H1 (cell line): ENCODE results near the gene VSX2. TPM values are rescaled to one million over a fixed set of nuclear protein-coding genes. Genes with fewer than 3 reads are reported as not detected.

Source experiments
- CTCF ChIA-PET: fragments of 300-600 bp; sonication (Branson Sonifier 250); formaldehyde crosslinking; loops from one replicate; lab custom pipeline; 2021; ENCODE audit not compliant: partially characterized antibody; lab: Charles Lee
- POLR2A ChIA-PET: fragments of 300-600 bp; sonication (Branson Sonifier 250); formaldehyde crosslinking; loops from one replicate; lab custom pipeline; 2021; ENCODE audit warnings: inconsistent platforms; ENCODE audit not compliant: partially characterized antibody; lab: Charles Lee
- DNase-seq, 2 experiments: peaks; one replicate each; pipeline versions ENCODE4 v3.0.0 to v3.0.0-alpha.2; 2010 to 2022; ENCODE audit warnings: low spot score in 2 of 2, low read depth in 1 of 2, mixed read lengths in 1 of 2
- FAIRE-seq: peaks from 2 replicates; lab custom pipeline; 2011; peaks lifted over from hg19 to GRCh38; lab: Jason Lieb, UNC
- H2AFZ ChIP-seq: 2 replicates; pipeline ENCODE4 v1.8.1; 2012; ENCODE audit warnings: low read length, inconsistent platforms
- H2AK5ac ChIP-seq: 2 replicates; pipeline ENCODE4 v1.6.1; 2013; ENCODE audit warnings: low read depth, low read length
- H2BK120ac ChIP-seq: replicated peaks from 2 replicates; pipeline ENCODE3; 2013; ENCODE audit warnings: low read depth, low read length, inconsistent platforms
- H2BK12ac ChIP-seq: 2 replicates; pipeline ENCODE4 v1.6.1; 2013; ENCODE audit warnings: low read depth, low read length
- H2BK15ac ChIP-seq: 2 replicates; pipeline ENCODE4 v1.6.1; 2013; ENCODE audit warnings: low read length
- H2BK20ac ChIP-seq: 2 replicates; pipeline ENCODE4 v1.6.1; 2013; ENCODE audit warnings: low read length
- H2BK5ac ChIP-seq: 2 replicates; pipeline ENCODE4 v1.6.1; 2013; ENCODE audit warnings: low read depth, low read length
- H3K14ac ChIP-seq: 2 replicates; pipeline ENCODE4 v1.6.1; 2013; ENCODE audit warnings: inconsistent platforms; ENCODE audit not compliant: insufficient read length
- H3K18ac ChIP-seq: 2 replicates; pipeline ENCODE4 v1.6.1; 2013; ENCODE audit warnings: low read length; ENCODE audit errors: extremely low read depth
- H3K23ac ChIP-seq: 2 replicates; pipeline ENCODE4 v1.6.1; 2013; ENCODE audit warnings: inconsistent platforms; ENCODE audit not compliant: insufficient read length
- H3K23me2 ChIP-seq: 2 replicates; pipeline ENCODE4 v1.6.1; 2013; ENCODE audit warnings: low read depth, low read length
- H3K27ac ChIP-seq: 2 replicates; pipeline ENCODE4 v1.6.1; 2011; ENCODE audit warnings: low read depth, low read length, inconsistent platforms
- H3K27me3 ChIP-seq, 4 experiments: replicated peaks in 1 of 4; 1 replicate in 1 of 4; 2 replicates in 3 of 4; pipeline versions ENCODE4 v1.6.1 to v1.8.1; 2011 to 2013; ENCODE audit warnings: low read length in 3 of 4, mild to moderate bottlenecking in 3 of 4, inconsistent platforms in 2 of 4, mixed read lengths in 2 of 4, moderate library complexity in 1 of 4; ENCODE audit not compliant: control insufficient read depth in 3 of 4, insufficient read depth in 3 of 4; ENCODE audit errors: extremely low read depth in 1 of 4
- H3K36me3 ChIP-seq, 4 experiments: 2 replicates each; pipeline versions ENCODE4 v1.6.1 to v1.8.1; 2011 to 2013; ENCODE audit warnings: mild to moderate bottlenecking in 4 of 4, low read length in 3 of 4, moderate library complexity in 2 of 4, control low read depth in 1 of 4, inconsistent platforms in 1 of 4; ENCODE audit not compliant: insufficient read depth in 4 of 4, control insufficient read depth in 2 of 4
- H3K4ac ChIP-seq: replicated peaks from 2 replicates; pipeline ENCODE3; 2013; ENCODE audit warnings: low read length, low read depth, mixed read lengths, inconsistent platforms; ENCODE audit not compliant: insufficient read length
- H3K4me1 ChIP-seq, 4 experiments: replicated peaks in 1 of 4; 1 replicate in 1 of 4; 2 replicates in 3 of 4; pipeline versions ENCODE4 v1.6.1 to v1.8.1; 2011 to 2013; ENCODE audit warnings: low read length in 3 of 4, inconsistent platforms in 2 of 4, mixed read lengths in 1 of 4; ENCODE audit not compliant: insufficient read depth in 4 of 4, control insufficient read depth in 3 of 4
- H3K4me2 ChIP-seq, 2 experiments: 2 replicates each; pipeline versions ENCODE4 v1.6.1 to v1.8.1; 2011 to 2013; ENCODE audit warnings: low read depth in 2 of 2, low read length in 2 of 2, control low read depth in 1 of 2, inconsistent platforms in 1 of 2, mild to moderate bottlenecking in 1 of 2; ENCODE audit not compliant: insufficient read depth in 1 of 2
- H3K4me3 ChIP-seq, 4 experiments: fragments of 200-600, 300-600 bp in 1 of 4; sonication (generic), shearing (Covaris generic), sonication (Bioruptor Twin) in 1 of 4; 2 replicates each; pipeline versions ENCODE4 v1.5.1 to v1.8.1; 2011 to 2016; ENCODE audit warnings: low read length in 4 of 4, low read depth in 3 of 4, control low read depth in 2 of 4, inconsistent platforms in 2 of 4, mild to moderate bottlenecking in 2 of 4, mixed read lengths in 1 of 4, moderate library complexity in 1 of 4; ENCODE audit not compliant: insufficient read depth in 2 of 4; ENCODE audit errors: extremely low read depth in 1 of 4
- H3K56ac ChIP-seq: replicated peaks from 2 replicates; pipeline ENCODE3; 2013; ENCODE audit warnings: low read depth, mild to moderate bottlenecking, mixed read lengths, low read length, inconsistent platforms; ENCODE audit not compliant: insufficient read length
- H3K79me1 ChIP-seq: 2 replicates; pipeline ENCODE4 v1.6.1; 2013; ENCODE audit warnings: low read depth, low read length, control low read depth
- H3K79me2 ChIP-seq, 2 experiments: 2 replicates each; pipeline versions ENCODE4 v1.6.1 to v1.8.1; 2012 to 2013; ENCODE audit warnings: low read length in 2 of 2, mild to moderate bottlenecking in 2 of 2, inconsistent platforms in 1 of 2; ENCODE audit not compliant: insufficient read depth in 2 of 2, control insufficient read depth in 1 of 2
- H3K9ac ChIP-seq, 4 experiments: replicated peaks in 1 of 4; 1 replicate in 1 of 4; 2 replicates in 3 of 4; pipeline versions ENCODE4 v1.6.1 to v1.8.1; 2011 to 2013; ENCODE audit warnings: low read depth in 3 of 4, low read length in 3 of 4, control low read depth in 2 of 4, mild to moderate bottlenecking in 2 of 4, moderate library complexity in 2 of 4, inconsistent platforms in 1 of 4; ENCODE audit errors: extremely low read depth in 1 of 4
- H3K9me3 ChIP-seq, 2 experiments: 2 replicates each; pipeline versions ENCODE4 v1.6.1 to v1.8.1; 2012 to 2013; ENCODE audit warnings: mild to moderate bottlenecking in 2 of 2, moderate library complexity in 2 of 2, control low read depth in 1 of 2, inconsistent platforms in 1 of 2, low read depth in 1 of 2, low read length in 1 of 2, mixed read lengths in 1 of 2; ENCODE audit not compliant: insufficient read depth in 2 of 2
- H4K20me1 ChIP-seq, 2 experiments: replicated peaks in 1 of 2; 2 replicates each; pipeline versions ENCODE3 to v1.8.1; 2011 to 2013; ENCODE audit warnings: inconsistent platforms in 2 of 2, low read length in 2 of 2, mild to moderate bottlenecking in 1 of 2; ENCODE audit not compliant: insufficient read depth in 2 of 2, control insufficient read depth in 1 of 2
- H4K5ac ChIP-seq: 2 replicates; pipeline ENCODE4 v1.6.1; 2013; ENCODE audit warnings: low read length, low read depth, mixed read lengths, inconsistent platforms; ENCODE audit not compliant: insufficient read length
- H4K8ac ChIP-seq: 2 replicates; pipeline ENCODE4 v1.8.0; 2013; ENCODE audit warnings: mild to moderate bottlenecking, moderate library complexity, low read length, inconsistent platforms; ENCODE audit not compliant: insufficient read depth; ENCODE audit errors: extremely low read depth
- H4K91ac ChIP-seq: replicated peaks from 2 replicates; pipeline ENCODE3; 2013; ENCODE audit warnings: low read length, mixed read lengths, inconsistent platforms; ENCODE audit not compliant: insufficient read length
- BCL11A ChIP-seq, 2 experiments: IDR thresholded peaks; one replicate each; pipeline ENCODE4 v1.6.1; 2011; ENCODE audit warnings: low read depth in 2 of 2, low read length in 2 of 2, mild to moderate bottlenecking in 2 of 2
- CEBPB ChIP-seq: IDR thresholded peaks from 2 replicates; pipeline ENCODE4 v1.6.1; 2012; ENCODE audit warnings: low read depth, low read length
- FOSL1 ChIP-seq: IDR thresholded peaks from 2 replicates; pipeline ENCODE4 v1.6.1; 2011; ENCODE audit warnings: mild to moderate bottlenecking, low read depth, low read length, moderate library complexity; ENCODE audit not compliant: insufficient read depth
- GTF2F1 ChIP-seq: IDR thresholded peaks from 2 replicates; pipeline ENCODE4 v1.6.1; 2012; ENCODE audit warnings: low read depth, low read length, improper control_type of control experiment, borderline replicate concordance
- JUN ChIP-seq: IDR thresholded peaks from 2 replicates; pipeline ENCODE4 v1.6.1; 2011; ENCODE audit warnings: low read depth, mild to moderate bottlenecking, improper control_type of control experiment, low read length
- NANOG ChIP-seq: IDR thresholded peaks from 2 replicates; pipeline ENCODE4 v1.6.1; 2011; ENCODE audit warnings: low read length, low read depth, mild to moderate bottlenecking, inconsistent platforms; ENCODE audit not compliant: insufficient read depth, poor library complexity, severe bottlenecking
- POLR2A ChIP-seq, 2 experiments: IDR thresholded peaks; 1 replicate in 1 of 2; 2 replicates in 1 of 2; pipeline ENCODE4 v1.6.1; 2011; ENCODE audit warnings: low read depth in 2 of 2, low read length in 2 of 2, mild to moderate bottlenecking in 2 of 2; ENCODE audit errors: control extremely low read depth in 1 of 2
- TEAD4 ChIP-seq: IDR thresholded peaks from 2 replicates; pipeline ENCODE4 v1.6.1; 2012; ENCODE audit warnings: low read depth, low read length, inconsistent platforms, mixed read lengths
- WGBS, 2 experiments: shearing (Covaris generic) in 1 of 2; methylation state at CpG; one replicate each; pipeline versions ENCODE4 v1.1.6 to v1.1.7; 2013 to 2015; ENCODE audit warnings: low lambda C conversion rate in 2 of 2, mixed read lengths in 2 of 2, inconsistent platforms in 1 of 2, low coverage in 1 of 2, missing lambda C conversion rate in 1 of 2; ENCODE audit not compliant: insufficient replicate concordance in 2 of 2, insufficient coverage in 1 of 2, insufficient read length in 1 of 2; ENCODE audit errors: extremely low coverage in 1 of 2, missing lambda C conversion rate in 1 of 2; 5-methylcytosine and 5-hydroxymethylcytosine counted together
- polyA plus RNA-seq, 7 experiments: library from polyadenylated mRNA; depleted of rRNA in 3 of 7; stranded (reverse) in 5 of 7; unstranded in 2 of 7; fragments of >200 nt in 5 of 7; fragments of 200-250 nt in 2 of 7; gene quantifications; 1 replicate in 5 of 7; 2 replicates in 1 of 7; 4 replicates in 1 of 7; pipeline versions ENCODE4 v1.2.1 to v1.2.3, GENCODE V29; 2011 to 2013; ENCODE audit warnings: missing spikeins in 2 of 7, mixed read lengths in 2 of 7
- total RNA-seq: library from RNA; stranded (reverse); fragmentation: NEBNext Ultra II Directional; extraction: Animal tissue kit (Norgen Biotek cat#: 25700); gene quantifications from 2 replicates; pipeline ENCODE4 v1.2.1, GENCODE V29; 2021
- TF ChIP-seq, protein P1 (sequence below): IDR thresholded peaks from 2 replicates; pipeline ENCODE4 v1.6.1; 2012; ENCODE audit warnings: low read length, inconsistent platforms

Gene VSX2
- total and polyA plus RNA-seq, 2 of the 8 experiments (the other 6 are each of a cell fraction or from before 2014, with no cell fraction given), result 0.08 to 0.22 TPM

GRCh38 chr14:74249433-74250375 lies 10.5 kb downstream of the VSX2 start:
- H3K27me3 ChIP-seq, result peaks cover 0 to 8% (median 5%) of the 10 kb centered on the region in 4 experiments; a peak in 3 of 7 replicates
- H3K4ac ChIP-seq, result no peak overlapping the region
- no peaks in the 10 kb centered on the region; the same call in 1 of the 2 replicates for H3K79me1 ChIP-seq
- no peak overlapping the region for H3K14ac ChIP-seq
- H3K9ac ChIP-seq, result no peak overlapping the region
- H4K91ac ChIP-seq, result no peak overlapping the region
- FAIRE-seq (no peak), DNase-seq (no peak)
- no peaks in the 10 kb centered on the region for H4K20me1 ChIP-seq
- no peak overlapping the region for H3K56ac ChIP-seq
- H3K79me2 ChIP-seq, result no peaks in the 10 kb centered on the region
- H3K18ac ChIP-seq, result no peak overlapping the region
- WGBS, 2 experiments, result 83% methylated on average over 11 of the region's 12 CpGs; no CpG with 5 or more reads in 1 of the 2 experiments
- H3K27ac ChIP-seq, result no peak overlapping the region
- no peak overlapping the region for H2AFZ ChIP-seq
- no peak overlapping the region for H4K8ac ChIP-seq
- H2BK5ac ChIP-seq, result no peak overlapping the region
- peaks cover 2% of the 10 kb centered on the region; the same call in 1 of the 2 replicates for H3K23me2 ChIP-seq
- H3K4me3 ChIP-seq, result no peak overlapping the region
- ChIA-PET CTCF (interaction anchor here (0.6 to 10.8 kb wide), 11 partner anchors 8 to 370 kb away, joined by 3 to 139 read pairs (median 4); partner anchors contain the start of gene VSX2), POLR2A (interaction anchor here (0.6 to 0.7 kb wide), 3 partner anchors 8 to 854 kb away, joined by 3 to 4 read pairs (median 3); no protein-coding TSS in a partner anchor)
- H3K4me1 ChIP-seq, result peaks cover 0 to 5% (median under 1%) of the 10 kb centered on the region in 4 experiments; a peak in 3 of 7 replicates
- no peak overlapping the region for H2AK5ac ChIP-seq
- H2BK20ac ChIP-seq, result no peak overlapping the region
- 0 out of 2 replicates have a peak overlapping the region, but pooled peaks have one; percentile 68 for H2BK12ac ChIP-seq
- no peak overlapping the region for H3K4me2 ChIP-seq
- H3K23ac ChIP-seq, result no peak overlapping the region
- H4K5ac ChIP-seq, result no peak overlapping the region
- no peaks in the 10 kb centered on the region for H3K9me3 ChIP-seq
- no peaks in the 10 kb centered on the region for H3K36me3 ChIP-seq
- TF ChIP-seq FOSL1 (no peak), BCL11A (IDR thresholded peaks at IDR 0.05; ENCODE audit: low read depth in 2 of 2, low read length in 2 of 2) (no peak), GTF2F1 (no peak), CEBPB (no peak), JUN (no peak), NANOG (no peak), TEAD4 (no peak), POLR2A (IDR thresholded peaks at IDR 0.05; ENCODE audit: control extremely low read depth in 1 of 2, low read depth in 2 of 2, low read length in 2 of 2) (no peak)
- TF ChIP-seq, protein P1, sequence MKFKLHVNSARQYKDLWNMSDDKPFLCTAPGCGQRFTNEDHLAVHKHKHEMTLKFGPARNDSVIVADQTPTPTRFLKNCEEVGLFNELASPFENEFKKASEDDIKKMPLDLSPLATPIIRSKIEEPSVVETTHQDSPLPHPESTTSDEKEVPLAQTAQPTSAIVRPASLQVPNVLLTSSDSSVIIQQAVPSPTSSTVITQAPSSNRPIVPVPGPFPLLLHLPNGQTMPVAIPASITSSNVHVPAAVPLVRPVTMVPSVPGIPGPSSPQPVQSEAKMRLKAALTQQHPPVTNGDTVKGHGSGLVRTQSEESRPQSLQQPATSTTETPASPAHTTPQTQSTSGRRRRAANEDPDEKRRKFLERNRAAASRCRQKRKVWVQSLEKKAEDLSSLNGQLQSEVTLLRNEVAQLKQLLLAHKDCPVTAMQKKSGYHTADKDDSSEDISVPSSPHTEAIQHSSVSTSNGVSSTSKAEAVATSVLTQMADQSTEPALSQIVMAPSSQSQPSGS, result no peak
- no peak overlapping the region for H2BK120ac ChIP-seq
- H2BK15ac ChIP-seq, result 0 out of 2 replicates have a peak overlapping the region, but pooled peaks have one; percentile 18
